Panc1 (cell line): ENCODE results near the gene ESR1.

ENCODE experiments used
- CTCF ChIP-seq: fragments of 450-650 bp; IDR thresholded peaks from 2 replicates; pipeline ENCODE4 v1.5.1; 2017; ENCODE audit warnings: mild to moderate bottlenecking
- POLR2AphosphoS5 ChIP-seq: IDR thresholded peaks from 2 replicates; pipeline ENCODE4 v1.6.1; 2012; ENCODE audit warnings: mild to moderate bottlenecking, low read depth, low read length, moderate library complexity
- SIN3A ChIP-seq: IDR thresholded peaks from 2 replicates; pipeline ENCODE4 v1.6.1; 2012; ENCODE audit warnings: low read depth, mild to moderate bottlenecking, low read length, moderate library complexity, borderline replicate concordance; ENCODE audit not compliant: insufficient read depth
- TCF7L2 ChIP-seq: IDR thresholded peaks from 2 replicates; pipeline ENCODE4 v1.6.1; 2011; ENCODE audit warnings: mild to moderate bottlenecking, low read depth, low read length, inconsistent platforms

GRCh38 chr6:152087701-152088100 is 280.2 kb downstream of the ESR1 start:
- no peak for TF ChIP-seq CTCF
- no peak for TF ChIP-seq POLR2AphosphoS5
- no peak for TF ChIP-seq TCF7L2
- no peak for TF ChIP-seq SIN3A
